ENCODE results near the gene KRTAP16-1.
A peak's percentile ranks its signal among the peaks of the same experiment; 100 is the strongest.

The KRTAP16-1 gene

GRCh38 chr17:41308251-41308917 is 725 bp downstream of the KRTAP16-1 start:
- no peaks in the 10 kb centered on the region for H3K4me1 ChIP-seq (ENCODE audit: control insufficient read depth, insufficient read depth, low read length)
- no peaks in the 10 kb centered on the region for H3K36me3 ChIP-seq (ENCODE audit: control insufficient read depth, insufficient read depth, low read length)
- H3K4me3 ChIP-seq (ENCODE audit: low read depth, low read length) = no peak overlapping the region
- no peaks in the 10 kb centered on the region for H3K9me3 ChIP-seq (ENCODE audit: control insufficient read depth, insufficient read depth, low read length)
- no peaks in the 10 kb centered on the region for H3K27me3 ChIP-seq (ENCODE audit: control insufficient read depth, insufficient read depth, low read length)
- H3K9ac ChIP-seq (ENCODE audit: low read depth, low read length) = no peak overlapping the region

DNA sequence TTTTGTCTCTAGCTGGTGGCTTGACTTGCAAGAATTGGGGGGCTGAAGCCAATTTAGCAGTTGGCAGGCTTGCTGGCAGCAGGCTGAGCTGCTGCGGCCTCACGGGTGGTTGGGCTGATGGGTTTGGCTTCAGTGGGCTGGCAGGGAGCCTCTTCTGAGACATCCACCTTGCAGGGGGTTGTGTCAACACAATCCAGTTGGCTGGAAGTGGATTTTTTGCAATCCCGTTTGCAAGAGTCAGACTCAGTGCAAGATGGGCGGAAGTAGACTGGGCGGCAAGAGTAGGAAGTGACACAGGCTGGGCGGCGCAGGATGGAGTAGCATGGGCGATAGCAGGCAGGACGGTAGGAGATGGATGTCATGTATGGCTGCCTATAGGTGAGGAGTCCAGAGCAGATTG is 1.5 kb downstream of the KRTAP16-1 start:
- H3K27me3 ChIP-seq (ENCODE audit: control insufficient read depth, insufficient read depth, low read length) = no peaks in the 10 kb centered on the region
- no peaks in the 10 kb centered on the region for H3K9me3 ChIP-seq (ENCODE audit: control insufficient read depth, insufficient read depth, low read length)
- no peak overlapping the region for H3K9ac ChIP-seq (ENCODE audit: low read depth, low read length)
- H3K4me3 ChIP-seq (ENCODE audit: low read depth, low read length) = no peak overlapping the region
- no peaks in the 10 kb centered on the region for H3K36me3 ChIP-seq (ENCODE audit: control insufficient read depth, insufficient read depth, low read length)
- no peaks in the 10 kb centered on the region for H3K4me1 ChIP-seq (ENCODE audit: control insufficient read depth, insufficient read depth, low read length)

DNA sequence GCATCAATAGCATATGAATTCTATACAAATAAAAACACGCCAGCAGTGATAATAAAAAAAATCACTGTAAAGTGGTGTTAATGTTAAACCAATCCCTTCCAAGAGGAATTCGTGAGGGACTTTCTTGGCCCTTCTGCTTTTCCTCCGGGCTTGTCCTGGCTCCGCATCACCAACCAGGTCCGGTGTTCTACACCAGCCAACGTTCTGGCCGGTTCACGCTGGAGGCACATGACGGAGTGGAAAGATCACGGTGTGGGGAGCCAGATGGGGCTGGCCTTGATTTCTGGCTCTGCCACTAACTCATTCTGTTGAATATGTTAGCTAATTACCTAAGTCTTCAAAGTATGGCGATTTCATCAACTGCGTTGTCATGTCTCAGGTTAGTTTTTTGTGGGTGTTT is 5.0 kb downstream of the KRTAP16-1 start:
- no peak overlapping the region for H3K4me3 ChIP-seq (ENCODE audit: low read depth, low read length)
- H3K4me1 ChIP-seq (ENCODE audit: control insufficient read depth, insufficient read depth, low read length) = no peaks in the 10 kb centered on the region
- H3K9me3 ChIP-seq (ENCODE audit: control insufficient read depth, insufficient read depth, low read length) = no peaks in the 10 kb centered on the region
- H3K9ac ChIP-seq (ENCODE audit: low read depth, low read length) = no peak overlapping the region
- H3K27me3 ChIP-seq (ENCODE audit: control insufficient read depth, insufficient read depth, low read length) = no peaks in the 10 kb centered on the region
- H3K36me3 ChIP-seq (ENCODE audit: control insufficient read depth, insufficient read depth, low read length) = no peaks in the 10 kb centered on the region

DNA sequence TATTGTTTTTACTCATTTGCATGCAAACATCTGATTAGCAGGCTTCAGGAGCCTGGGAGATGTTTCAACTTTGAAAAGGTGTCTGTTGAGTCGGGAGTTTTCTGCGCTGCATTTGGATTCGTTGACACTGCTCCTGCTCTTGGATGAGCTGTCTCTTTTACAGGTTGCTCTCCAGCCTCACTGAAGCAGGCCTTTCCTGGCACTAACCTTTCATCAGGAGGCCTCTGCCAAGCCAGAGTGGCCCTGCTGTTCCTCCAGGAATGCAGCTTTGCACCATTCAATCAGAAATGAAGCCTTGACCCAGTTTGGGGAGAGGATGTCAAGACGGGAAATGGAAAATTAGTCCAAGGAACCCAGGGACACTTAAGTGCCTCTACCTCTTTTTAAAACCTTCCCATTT is 6.1 kb downstream of the KRTAP16-1 start:
- no peak overlapping the region for H3K9ac ChIP-seq (ENCODE audit: low read depth, low read length)
- H3K4me1 ChIP-seq (ENCODE audit: control insufficient read depth, insufficient read depth, low read length) = no peaks in the 10 kb centered on the region
- H3K27me3 ChIP-seq (ENCODE audit: control insufficient read depth, insufficient read depth, low read length) = no peaks in the 10 kb centered on the region
- no peaks in the 10 kb centered on the region for H3K9me3 ChIP-seq (ENCODE audit: control insufficient read depth, insufficient read depth, low read length)
- H3K36me3 ChIP-seq (ENCODE audit: control insufficient read depth, insufficient read depth, low read length) = no peaks in the 10 kb centered on the region
- H3K4me3 ChIP-seq (ENCODE audit: low read depth, low read length) = no peak overlapping the region

GRCh38 chr17:41301916-41302901 is 6.9 kb downstream of the KRTAP16-1 start, which contains the start of gene KRTAP29-1:
Gene KRTAP29-1 (minus strand): TSS chr17:41302851. CDS start chr17:41302851, 0 bp downstream.
- H3K9ac ChIP-seq (ENCODE audit: low read depth, low read length) = no peak within 1 kb of the TSS
- no peaks in the 10 kb centered on the region for H3K27me3 ChIP-seq (ENCODE audit: control insufficient read depth, insufficient read depth, low read length)
- H3K4me3 ChIP-seq (ENCODE audit: low read depth, low read length) = no peak within 1 kb of the TSS
- no peaks in the 10 kb centered on the region for H3K9me3 ChIP-seq (ENCODE audit: control insufficient read depth, insufficient read depth, low read length)
- no peaks in the 10 kb centered on the region for H3K36me3 ChIP-seq (ENCODE audit: control insufficient read depth, insufficient read depth, low read length)
- no peaks in the 10 kb centered on the region for H3K4me1 ChIP-seq (ENCODE audit: control insufficient read depth, insufficient read depth, low read length)

DNA sequence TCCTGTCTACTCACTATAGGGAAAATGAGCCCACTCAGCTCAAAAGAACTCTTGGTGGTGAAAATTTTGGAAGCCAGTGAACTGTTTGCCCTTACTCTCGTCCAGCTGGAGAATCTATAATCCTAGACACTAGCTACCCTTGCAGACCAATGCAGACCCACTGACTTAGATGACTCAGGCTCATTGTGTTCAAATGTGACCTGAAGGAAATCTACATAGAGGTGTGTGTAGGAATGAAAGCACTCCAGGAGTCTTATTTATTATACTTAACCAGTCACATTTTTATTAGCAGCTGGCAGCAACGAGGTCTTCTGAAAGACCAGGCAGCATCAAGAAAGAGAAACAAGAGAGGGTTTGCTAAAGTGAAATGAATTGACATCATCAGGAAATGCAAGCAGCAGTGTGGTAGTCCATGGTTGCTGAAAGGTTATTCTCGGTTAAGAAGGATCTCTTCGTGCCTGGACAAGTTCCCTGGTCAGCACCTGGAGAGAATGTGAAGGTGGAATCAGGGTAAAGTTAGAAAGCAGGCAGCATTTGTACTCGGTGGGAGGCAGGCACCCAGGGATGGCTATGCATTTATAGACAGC is 7.8 kb downstream of the KRTAP16-1 start:
- Histone ChIP-seq H3K36me3 (ENCODE audit: control insufficient read depth, insufficient read depth, low read length) (no peaks in the 10 kb centered on the region), H3K4me1 (ENCODE audit: control insufficient read depth, insufficient read depth, low read length) (no peaks in the 10 kb centered on the region), H3K4me3 (ENCODE audit: low read depth, low read length) (no peak overlapping the region), H3K9ac (ENCODE audit: low read depth, low read length) (no peak overlapping the region), H3K27me3 (ENCODE audit: control insufficient read depth, insufficient read depth, low read length) (no peaks in the 10 kb centered on the region), H3K9me3 (ENCODE audit: control insufficient read depth, insufficient read depth, low read length) (no peaks in the 10 kb centered on the region)

- no peaks in the 10 kb centered on the region for H3K9me3 ChIP-seq (ENCODE audit: control insufficient read depth, insufficient read depth, low read length)
- H3K27me3 ChIP-seq (ENCODE audit: control insufficient read depth, insufficient read depth, low read length) = no peaks in the 10 kb centered on the region
- H3K4me1 ChIP-seq (ENCODE audit: control insufficient read depth, insufficient read depth, low read length) = no peaks in the 10 kb centered on the region
- peak overlapping the region; percentile 24 for H3K9ac ChIP-seq (ENCODE audit: low read depth, low read length)
- peak overlapping the region; percentile 35 for H3K4me3 ChIP-seq (ENCODE audit: low read depth, low read length)
- H3K36me3 ChIP-seq (ENCODE audit: control insufficient read depth, insufficient read depth, low read length) = no peaks in the 10 kb centered on the region
Measured at GRCh38 chr17:41298458-41299135, 10.5 kb downstream of the KRTAP16-1 start.

DNA sequence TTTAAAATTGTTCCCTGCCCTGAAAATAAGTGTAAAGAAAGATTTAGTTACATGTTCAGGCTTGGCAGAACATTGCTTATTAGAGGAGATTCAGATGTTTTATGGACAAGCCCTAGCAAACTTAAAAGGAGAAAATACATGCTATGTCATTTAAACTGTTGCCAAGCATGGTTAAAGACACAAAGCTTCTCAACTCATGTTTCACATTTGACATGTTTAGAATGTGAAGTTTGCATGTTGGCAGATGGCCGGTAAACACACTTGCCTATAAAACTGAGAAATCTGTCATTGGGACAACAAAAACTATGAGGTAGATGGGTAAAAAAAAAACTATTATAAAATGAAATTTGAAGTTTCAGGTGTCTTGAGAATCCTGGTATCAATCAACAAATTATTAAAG is 12.3 kb downstream of the KRTAP16-1 start:
- Histone ChIP-seq H3K4me1 (ENCODE audit: control insufficient read depth, insufficient read depth, low read length) (no peaks in the 10 kb centered on the region), H3K27me3 (ENCODE audit: control insufficient read depth, insufficient read depth, low read length) (no peaks in the 10 kb centered on the region), H3K36me3 (ENCODE audit: control insufficient read depth, insufficient read depth, low read length) (no peaks in the 10 kb centered on the region), H3K4me3 (ENCODE audit: low read depth, low read length) (no peak overlapping the region), H3K9ac (ENCODE audit: low read depth, low read length) (no peak overlapping the region), H3K9me3 (ENCODE audit: control insufficient read depth, insufficient read depth, low read length) (no peaks in the 10 kb centered on the region)

DNA sequence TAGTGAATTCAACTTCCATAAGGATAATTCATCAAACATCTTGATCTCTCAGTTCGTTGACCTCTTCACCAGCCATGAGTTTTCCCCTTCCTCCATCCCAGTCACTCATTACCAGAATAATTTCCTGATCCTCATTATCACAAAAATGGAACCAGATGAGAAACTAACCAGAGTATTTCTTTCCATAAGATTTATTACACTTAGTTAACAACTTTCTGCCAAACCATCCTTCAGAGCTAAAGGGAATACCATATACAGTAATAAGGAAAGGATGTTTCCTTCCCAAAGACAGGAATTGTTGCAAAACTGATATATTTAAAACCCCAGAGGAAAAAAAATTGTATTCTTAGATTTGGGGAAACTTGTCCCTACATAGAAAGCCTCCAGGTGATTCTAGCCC is 15.1 kb downstream of the KRTAP16-1 start:
- H3K9me3 ChIP-seq (ENCODE audit: control insufficient read depth, insufficient read depth, low read length) = no peaks in the 10 kb centered on the region
- no peaks in the 10 kb centered on the region for H3K27me3 ChIP-seq (ENCODE audit: control insufficient read depth, insufficient read depth, low read length)
- no peaks in the 10 kb centered on the region for H3K36me3 ChIP-seq (ENCODE audit: control insufficient read depth, insufficient read depth, low read length)
- no peak overlapping the region for H3K9ac ChIP-seq (ENCODE audit: low read depth, low read length)
- H3K4me3 ChIP-seq (ENCODE audit: low read depth, low read length) = no peak overlapping the region
- H3K4me1 ChIP-seq (ENCODE audit: control insufficient read depth, insufficient read depth, low read length) = no peaks in the 10 kb centered on the region

DNA sequence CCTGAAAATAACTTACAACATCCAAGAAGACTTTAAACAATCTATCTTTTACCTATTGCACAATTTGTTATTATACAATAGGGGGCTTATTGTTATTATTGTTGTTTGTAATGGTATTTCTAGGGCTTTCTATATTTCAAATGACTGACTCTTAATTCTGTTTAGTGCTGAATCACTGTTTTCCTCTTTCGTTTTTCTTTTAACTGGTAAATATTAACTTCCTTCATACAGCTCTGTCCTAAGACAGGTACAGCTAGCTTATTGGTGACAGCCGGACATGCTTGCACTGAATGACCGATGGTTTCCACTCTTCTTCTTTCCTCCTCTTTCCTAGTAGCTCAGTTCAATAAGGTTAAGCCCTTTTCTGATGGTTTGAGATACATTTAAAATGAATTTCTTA is 22.1 kb downstream of the KRTAP16-1 start:
- Histone ChIP-seq H3K27me3 (ENCODE audit: control insufficient read depth, insufficient read depth, low read length) (no peaks in the 10 kb centered on the region), H3K4me3 (ENCODE audit: low read depth, low read length) (no peak overlapping the region), H3K36me3 (ENCODE audit: control insufficient read depth, insufficient read depth, low read length) (no peaks in the 10 kb centered on the region), H3K9me3 (ENCODE audit: control insufficient read depth, insufficient read depth, low read length) (no peaks in the 10 kb centered on the region), H3K4me1 (ENCODE audit: control insufficient read depth, insufficient read depth, low read length) (no peaks in the 10 kb centered on the region), H3K9ac (ENCODE audit: low read depth, low read length) (no peak overlapping the region)

DNA sequence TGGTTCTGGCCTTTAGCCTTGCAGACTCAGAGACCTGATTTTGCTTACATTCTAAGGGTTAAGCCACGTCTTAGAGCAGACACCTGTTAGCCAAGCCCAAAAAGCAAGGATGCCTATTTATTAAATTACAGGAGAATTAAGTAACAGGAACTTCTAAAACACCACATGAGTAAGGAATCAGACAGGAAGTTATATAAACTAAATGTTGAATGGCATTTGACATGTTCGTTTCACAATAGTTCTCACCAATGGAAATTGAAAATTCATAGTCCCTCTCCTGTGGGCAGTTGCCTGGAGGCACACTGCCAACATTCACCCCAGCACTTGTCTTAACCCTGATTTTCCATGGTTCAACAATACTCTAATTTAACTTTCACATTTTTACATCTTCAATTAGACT is 24.6 kb downstream of the KRTAP16-1 start:
- no peaks in the 10 kb centered on the region for H3K27me3 ChIP-seq (ENCODE audit: control insufficient read depth, insufficient read depth, low read length)
- no peak overlapping the region for H3K9ac ChIP-seq (ENCODE audit: low read depth, low read length)
- H3K36me3 ChIP-seq (ENCODE audit: control insufficient read depth, insufficient read depth, low read length) = no peaks in the 10 kb centered on the region
- H3K4me1 ChIP-seq (ENCODE audit: control insufficient read depth, insufficient read depth, low read length) = no peaks in the 10 kb centered on the region
- no peaks in the 10 kb centered on the region for H3K9me3 ChIP-seq (ENCODE audit: control insufficient read depth, insufficient read depth, low read length)
- no peak overlapping the region for H3K4me3 ChIP-seq (ENCODE audit: low read depth, low read length)
